Effector CD4-positive, alpha-beta T cell (primary cell): Measurements from ENCODE around the gene FAM163B.
A peak's percentile ranks its signal among the peaks of the same experiment; 100 is the strongest.
"Not testable (repeated sequence)": the region's sequence is repeated elsewhere in the genome, so short reads cannot be mapped to it uniquely, and the experiment has no call there.

Experiments
- DNase-seq: peaks from one replicate; pipeline ENCODE4 v3.0.0-alpha.2; 2020

Gene FAM163B

GRCh38 chr9:133639613-133640012 is 30.4 kb upstream of the FAM163B start:
- no peak for DNase-seq

- DNase-seq: no peak
These were observed 29.5 kb upstream of the FAM163B start for GRCh38 chr9:133638711-133639110.

- DNase-seq: no peak
These were observed 28.9 kb upstream of the FAM163B start for GRCh38 chr9:133638076-133638475.

GRCh38 chr9:133637451-133638055 is 28.4 kb upstream of the FAM163B start:
- DNase-seq: no peak

- DNase-seq: no peak
These were observed 27.7 kb upstream of the FAM163B start for GRCh38 chr9:133636902-133637301.

DNA sequence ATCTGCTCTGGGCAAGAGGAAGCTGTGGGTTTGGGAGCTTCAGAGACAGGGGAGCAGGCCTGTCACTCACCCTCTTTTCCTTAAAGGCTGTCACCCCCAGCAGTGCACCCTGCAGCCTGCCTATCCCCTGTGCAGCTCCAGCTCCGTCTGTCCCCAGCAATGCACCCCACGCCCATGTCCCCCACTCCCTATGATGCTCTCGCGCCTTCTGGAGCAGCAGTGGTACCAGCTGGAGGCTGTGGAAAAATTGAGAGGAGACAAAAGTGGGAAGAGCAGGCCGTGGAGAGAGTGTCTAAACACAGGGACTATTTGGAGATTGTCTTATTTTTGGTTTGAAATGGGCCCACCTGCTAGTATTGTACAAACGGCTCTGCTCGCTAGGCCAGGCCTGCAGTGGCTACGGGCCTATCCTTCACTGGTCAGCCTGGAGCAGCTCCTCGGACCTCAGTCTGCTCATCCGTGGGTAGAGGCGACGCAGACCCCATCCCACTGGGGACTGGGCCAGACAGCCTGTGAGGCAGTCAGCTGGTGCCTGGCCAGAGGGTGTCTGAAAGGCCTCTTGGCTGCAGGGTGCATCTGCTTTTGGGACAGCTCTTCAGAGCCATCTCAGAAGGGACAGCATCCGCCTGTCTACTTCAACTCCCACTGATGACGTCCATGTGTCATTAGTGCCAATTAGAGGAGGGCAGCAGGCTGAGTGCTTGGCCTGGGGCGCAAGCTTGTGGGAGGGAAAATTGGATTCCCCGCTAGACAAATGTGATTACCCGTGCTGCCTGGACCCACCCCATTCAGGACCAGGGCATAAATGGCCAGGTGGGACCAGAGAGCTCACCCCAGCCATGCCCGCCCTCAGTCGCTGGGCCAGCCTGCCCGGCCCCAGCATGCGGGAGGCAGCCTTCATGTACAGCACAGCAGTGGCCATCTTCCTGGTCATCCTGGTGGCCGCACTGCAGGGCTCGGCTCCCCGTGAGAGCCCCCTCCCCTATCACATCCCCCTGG is 26.6 kb upstream of the FAM163B start, which contains the start of gene DBH:
TSS of gene DBH (plus strand) at position 831 of the 999 bp plus-strand sequence. CDS start at position 840, 9 bp downstream.
- DNase-seq: no peak

- no peak for DNase-seq
These were observed 25.9 kb upstream of the FAM163B start for GRCh38 chr9:133635098-133635497.

GRCh38 chr9:133634081-133634691 is 25.0 kb upstream of the FAM163B start:
- DNase-seq: no peak

GRCh38 chr9:133633681-133634080 is 24.5 kb upstream of the FAM163B start:
- DNase-seq: no peak

DNA sequence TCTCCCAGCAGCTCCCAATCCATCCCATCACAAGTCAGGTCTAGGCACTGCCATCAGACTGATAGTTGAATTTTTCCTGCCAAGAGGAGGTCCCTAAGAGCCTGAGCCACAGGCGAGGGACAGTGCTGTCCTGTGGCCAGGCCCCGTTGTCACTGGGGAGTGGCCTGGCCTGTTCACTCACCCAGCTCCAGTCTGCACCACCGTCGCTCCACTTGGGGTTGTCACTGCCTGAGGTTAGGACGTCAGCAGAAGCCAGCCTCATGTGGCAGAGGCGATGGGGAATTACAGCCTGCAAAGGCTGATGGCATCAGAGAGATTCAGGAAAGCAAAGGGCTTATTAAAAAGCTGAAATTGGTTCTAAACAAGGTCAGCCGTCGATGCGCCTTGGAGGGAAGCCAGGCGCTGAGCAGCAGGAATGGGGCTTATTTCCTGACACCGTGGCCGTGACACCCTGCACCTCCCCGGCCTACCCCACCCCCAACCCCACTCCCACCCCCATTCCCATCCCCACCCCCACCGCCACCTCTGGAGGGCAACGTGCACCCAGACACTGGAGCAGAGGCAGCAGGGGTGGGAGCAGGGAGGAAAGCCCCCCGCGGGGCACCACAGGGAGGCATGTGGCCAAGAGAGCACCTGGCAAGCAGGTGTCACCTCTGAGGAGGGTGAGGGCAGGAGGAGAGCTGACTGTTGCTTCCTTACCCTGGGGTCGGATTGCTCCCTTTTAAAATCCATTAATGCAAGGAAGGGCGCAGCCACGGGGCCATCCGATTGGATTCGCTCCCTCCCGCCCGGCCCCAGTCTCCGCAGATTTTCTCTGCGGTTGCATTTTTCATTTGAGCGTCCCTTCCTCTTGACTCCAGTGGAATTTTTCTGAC is 23.9 kb upstream of the FAM163B start:
- no peak for DNase-seq

- DNase-seq: no peak
These were observed 21.9 kb upstream of the FAM163B start for GRCh38 chr9:133631111-133631510.

- no peak for DNase-seq
These were observed 20.3 kb upstream of the FAM163B start for GRCh38 chr9:133629221-133630110.

DNA sequence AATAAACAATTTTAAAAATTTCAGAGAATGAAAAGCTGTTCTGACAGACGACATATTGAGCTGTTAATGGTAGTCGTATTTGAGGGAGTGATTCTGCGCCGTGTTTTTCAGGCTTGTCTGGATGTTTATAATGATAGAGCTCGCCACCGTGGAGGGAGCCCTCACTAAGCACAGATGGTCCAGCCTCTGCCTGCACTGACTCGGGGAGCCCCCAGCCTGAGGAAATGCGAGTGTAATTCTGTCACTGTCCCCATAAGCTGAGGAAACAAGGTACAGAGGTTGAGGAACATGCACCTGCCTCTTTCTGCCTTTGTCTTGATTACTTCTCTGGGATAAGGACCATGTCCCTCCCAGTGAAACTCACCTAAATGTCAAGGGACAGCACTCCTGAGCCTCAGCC is 19.6 kb upstream of the FAM163B start:
- DNase-seq: no peak

GRCh38 chr9:133627341-133627740 is 18.2 kb upstream of the FAM163B start:
- DNase-seq: no peak

- DNase-seq: not testable (repeated sequence)
These were observed 16.8 kb upstream of the FAM163B start for GRCh38 chr9:133626008-133626407.

DNA sequence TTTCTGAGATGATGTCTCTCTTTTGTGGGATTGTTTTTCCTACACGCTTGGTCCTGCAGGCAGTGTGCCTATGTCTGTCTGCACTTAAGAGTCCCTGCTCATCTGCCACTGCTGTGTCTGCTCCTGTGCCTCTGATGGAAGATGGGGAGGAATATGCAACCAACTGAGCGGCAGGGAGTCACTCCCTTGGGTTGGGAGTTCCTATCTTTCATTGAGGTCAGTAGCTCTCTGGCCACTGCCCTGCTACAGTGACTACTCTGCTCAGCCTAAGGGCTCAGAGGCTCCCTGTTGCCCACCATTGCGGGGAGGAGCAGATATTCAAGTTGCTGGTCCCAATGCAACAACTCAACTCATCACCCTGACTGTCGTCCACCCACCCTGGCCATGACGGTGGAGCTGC is 13.4 kb upstream of the FAM163B start:
- DNase-seq: no peak

- no peak for DNase-seq
These were observed 12.6 kb upstream of the FAM163B start for GRCh38 chr9:133621725-133622267.

DNA sequence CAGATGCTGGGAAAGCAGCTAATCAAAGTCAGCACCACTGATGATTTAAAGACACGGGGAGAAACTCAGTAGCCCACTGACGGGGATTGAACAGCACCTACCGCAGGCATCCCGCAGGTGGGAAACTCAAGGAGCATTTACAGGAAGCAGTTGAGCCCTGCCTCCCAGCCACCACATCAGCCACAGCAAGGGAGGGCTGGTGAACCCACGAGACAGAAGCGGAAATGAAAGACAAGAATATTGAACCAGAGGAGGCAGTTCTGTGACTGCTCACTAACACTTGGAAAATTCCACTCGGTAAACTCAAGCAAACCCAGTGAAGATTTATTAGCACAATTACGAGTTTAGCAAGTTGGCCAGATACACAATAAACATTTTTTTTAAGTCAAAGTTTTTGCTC is 10.6 kb upstream of the FAM163B start:
- DNase-seq: peak; percentile 15

GRCh38 chr9:133618726-133619125 is 9.5 kb upstream of the FAM163B start:
- DNase-seq: no peak

DNA sequence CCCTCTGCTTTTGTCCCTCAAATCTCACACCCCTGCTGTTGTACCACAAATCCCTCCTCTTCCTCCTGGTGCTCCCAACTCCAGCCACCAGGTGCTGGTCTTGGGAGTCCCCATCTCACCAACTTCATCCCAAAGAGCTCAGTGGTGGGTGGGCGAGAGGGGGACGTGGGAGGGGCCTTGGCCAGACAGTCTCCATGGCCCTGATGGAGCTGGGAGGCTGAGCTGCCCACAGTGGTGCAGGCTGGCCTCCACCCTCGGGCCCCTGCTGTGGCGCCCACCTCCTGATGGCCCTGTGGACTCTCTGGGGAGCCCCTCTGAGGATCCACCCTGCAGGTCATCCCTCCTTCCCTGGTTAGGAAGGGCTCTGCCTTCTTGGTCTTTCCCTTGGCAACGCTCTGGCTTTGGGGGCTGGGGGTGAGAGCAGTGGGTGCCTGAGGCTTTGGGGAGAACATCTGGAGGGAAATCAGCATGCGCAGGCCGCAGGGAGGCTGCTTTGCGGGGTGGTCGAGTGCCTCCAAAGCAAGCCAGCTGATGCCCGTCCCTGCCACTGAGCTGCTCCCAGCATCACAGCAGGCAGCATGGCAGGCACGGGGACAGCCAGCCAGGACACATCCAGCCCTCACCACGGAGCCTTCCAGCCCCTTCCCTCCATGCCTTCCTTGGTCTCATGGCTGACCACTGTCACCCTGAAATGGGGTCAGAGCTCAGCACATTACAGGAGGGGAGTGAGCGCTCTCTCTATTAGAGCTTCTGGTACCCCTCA is 7.6 kb upstream of the FAM163B start:
- DNase-seq: no peak
